ENCODE data around the gene PPP1R12B. TPM values are rescaled to one million over a fixed set of nuclear protein-coding genes. Genes with fewer than 3 reads are reported as not detected.

The PPP1R12B gene
- total RNA-seq, 4 donors from 2014 or later, result 38.8 to 127 (median 85.9) TPM

DNA sequence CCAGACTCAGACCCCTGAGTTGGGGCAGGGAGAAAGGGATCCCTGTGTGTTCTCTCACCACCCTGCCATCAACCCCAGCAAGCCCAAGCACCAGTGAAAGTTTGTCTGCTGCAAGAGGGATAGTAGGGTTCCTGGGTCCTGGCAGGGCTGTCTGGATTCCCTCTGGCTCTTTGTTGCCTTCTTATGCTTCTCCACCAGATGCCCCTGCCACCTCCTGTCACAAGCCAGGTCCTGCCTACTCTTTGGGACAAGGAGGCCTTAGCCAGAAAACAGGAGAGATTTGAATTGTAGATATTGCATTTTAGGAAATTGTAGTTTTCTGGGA lies 28.5 kb upstream of the PPP1R12B start:
- TF ChIP-seq CTCF (IDR thresholded peaks at IDR 0.05; ENCODE audit: low read depth), result no peak

GRCh38 chr1:202323731-202324130 lies 24.8 kb upstream of the PPP1R12B start:
- TF ChIP-seq CTCF (IDR thresholded peaks at IDR 0.05; ENCODE audit: low read depth), result no peak

GRCh38 chr1:202324646-202325045 lies 23.9 kb upstream of the PPP1R12B start:
- no peak for TF ChIP-seq CTCF (IDR thresholded peaks at IDR 0.05; ENCODE audit: low read depth)

DNA sequence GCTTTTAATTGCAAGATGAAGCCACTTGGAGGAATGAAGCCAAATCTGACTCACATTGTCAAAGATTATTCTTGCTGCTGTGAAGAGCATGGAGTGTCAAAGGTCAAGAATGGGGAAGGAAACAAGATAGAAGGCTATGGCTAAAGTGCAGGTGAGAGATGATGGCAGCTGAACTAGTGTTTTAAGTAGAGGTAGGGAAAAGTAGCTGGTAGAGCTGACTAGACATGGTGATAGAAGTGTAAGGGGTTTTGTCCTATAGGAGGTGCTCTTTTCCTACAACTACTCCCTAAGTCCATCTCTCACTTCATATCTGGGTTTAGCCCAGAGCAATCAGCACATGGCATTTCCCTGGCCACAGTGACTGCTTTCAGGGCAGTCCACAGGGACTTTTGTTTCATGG lies 18.6 kb upstream of the PPP1R12B start:
- no peak for TF ChIP-seq CTCF (IDR thresholded peaks at IDR 0.05; ENCODE audit: low read depth)

DNA sequence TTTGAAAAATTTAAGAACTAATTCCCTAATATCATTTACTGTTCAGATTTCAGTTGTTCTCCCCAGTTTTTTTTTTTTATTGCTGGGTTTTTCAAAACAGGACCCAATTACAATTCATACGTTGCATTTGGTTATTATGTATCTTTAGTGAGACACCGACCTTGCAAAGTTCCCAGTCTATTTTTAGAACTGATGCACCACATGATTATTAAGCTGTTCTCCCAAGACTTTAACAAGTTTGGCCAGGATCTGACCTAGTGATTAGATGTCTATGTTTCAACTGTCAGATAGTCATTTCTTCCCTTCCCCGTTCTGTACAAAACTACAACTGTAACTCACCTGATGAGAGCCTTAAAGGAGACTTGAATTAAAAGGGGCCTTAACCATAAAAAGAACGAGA lies 14.6 kb upstream of the PPP1R12B start:
- no peak for TF ChIP-seq CTCF (IDR thresholded peaks at IDR 0.05; ENCODE audit: low read depth)

GRCh38 chr1:202343652-202344349 lies 4.7 kb upstream of the PPP1R12B start:
- no peak for TF ChIP-seq CTCF (IDR thresholded peaks at IDR 0.05; ENCODE audit: low read depth)

DNA sequence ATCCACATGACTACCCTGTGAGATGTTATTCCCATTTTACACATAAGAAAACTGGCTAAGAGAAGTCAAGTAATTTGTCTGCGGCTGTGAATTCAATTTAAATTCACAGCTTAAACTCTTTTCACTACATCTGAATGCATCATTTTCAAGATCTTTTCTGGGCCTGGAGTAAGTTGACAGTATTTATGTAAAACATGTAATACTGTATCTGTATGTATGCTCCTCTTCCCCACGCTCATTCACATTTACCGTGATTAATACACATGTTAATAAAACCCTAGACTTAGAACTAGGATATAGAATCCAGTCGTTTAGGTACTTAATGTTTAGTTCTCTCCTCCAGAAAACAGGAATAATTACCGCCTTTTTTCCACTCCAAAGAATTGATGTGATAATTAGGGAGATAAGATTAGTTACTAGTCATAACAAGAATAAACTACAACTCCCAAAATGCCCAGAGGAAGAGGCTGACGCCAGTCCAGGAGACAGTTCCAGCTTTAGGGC lies 442 bp upstream of the PPP1R12B start:
- no peak for TF ChIP-seq CTCF (IDR thresholded peaks at IDR 0.05; ENCODE audit: low read depth)

All from subcutaneous adipose tissue (tissue), 4 donors.